HG03432 (cell line): ENCODE results near the gene PLEKHA5.
"Not testable (repeated sequence)": the region's sequence is repeated elsewhere in the genome, so short reads cannot be mapped to it uniquely, and the experiment has no call there.

Experiments used
- ATAC-seq: cut with Tn5 transposase; IDR thresholded peaks from one replicate; pipeline ENCODE4 v1.9.1; 2021; ENCODE audit warnings: mild to moderate bottlenecking, moderate library complexity; ENCODE audit not compliant: unreplicated experiment

The PLEKHA5 gene

GRCh38 chr12:19165451-19165850 is 35.9 kb downstream of the PLEKHA5 start:
- ATAC-seq: no peak

DNA sequence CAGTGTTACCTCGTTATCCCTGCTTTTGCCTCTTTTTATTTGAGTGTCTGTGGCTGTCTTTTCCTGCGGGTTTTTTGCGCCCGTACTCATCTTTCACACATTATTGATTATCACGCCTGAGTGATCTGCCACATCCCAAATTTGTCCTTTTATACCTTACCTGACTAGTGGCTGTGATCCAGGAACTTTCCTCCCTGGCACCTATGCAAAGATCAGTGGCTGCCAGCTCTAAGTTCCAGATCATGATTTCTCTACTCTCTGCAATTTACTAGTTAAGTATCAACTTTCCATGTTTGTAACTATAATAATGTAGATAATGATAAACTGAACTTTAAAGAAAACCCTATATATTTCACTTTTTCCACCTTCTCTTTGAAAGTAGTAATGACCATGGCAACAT is 36.9 kb downstream of the PLEKHA5 start:
- ATAC-seq: no peak

- ATAC-seq: no peak
Measured at GRCh38 chr12:19166956-19167355, 37.4 kb downstream of the PLEKHA5 start.

DNA sequence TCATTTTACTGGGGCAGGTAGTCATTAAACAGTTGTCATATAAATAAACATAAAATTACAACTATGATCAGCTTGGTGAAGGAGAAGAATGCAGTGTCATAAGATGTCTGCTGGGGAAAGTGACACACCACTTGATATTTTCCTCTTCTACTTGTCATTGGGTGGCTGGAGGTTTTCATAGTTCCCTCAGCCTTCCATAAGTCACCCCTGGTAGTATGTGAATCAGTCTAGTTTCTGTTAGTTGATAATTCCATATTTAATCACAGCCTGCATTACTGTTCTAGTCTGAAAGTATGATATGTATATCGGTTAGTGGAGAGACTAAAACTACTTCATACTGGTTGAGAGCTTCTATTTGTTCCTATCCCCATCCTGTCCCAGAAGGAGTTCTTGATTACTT is 38.2 kb downstream of the PLEKHA5 start:
- no peak for ATAC-seq

DNA sequence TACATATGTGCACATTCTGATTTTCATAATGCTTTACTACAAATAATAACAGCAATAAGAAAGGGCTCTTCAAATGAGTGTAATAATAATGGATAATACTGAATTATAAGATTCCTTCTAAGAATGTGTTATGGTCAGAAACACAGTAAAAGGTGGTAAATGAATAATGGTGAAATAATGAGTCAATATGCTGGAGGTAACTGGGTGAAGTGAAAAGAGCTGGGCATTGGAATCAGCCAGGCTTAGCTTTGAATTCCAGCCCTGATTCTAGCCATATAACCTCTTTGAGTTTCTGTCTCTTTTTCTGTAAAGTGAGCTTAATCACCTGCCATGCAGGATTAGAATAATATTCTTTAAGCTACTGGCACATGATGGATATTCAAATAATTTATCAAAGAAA is 39.1 kb downstream of the PLEKHA5 start:
- ATAC-seq: no peak

DNA sequence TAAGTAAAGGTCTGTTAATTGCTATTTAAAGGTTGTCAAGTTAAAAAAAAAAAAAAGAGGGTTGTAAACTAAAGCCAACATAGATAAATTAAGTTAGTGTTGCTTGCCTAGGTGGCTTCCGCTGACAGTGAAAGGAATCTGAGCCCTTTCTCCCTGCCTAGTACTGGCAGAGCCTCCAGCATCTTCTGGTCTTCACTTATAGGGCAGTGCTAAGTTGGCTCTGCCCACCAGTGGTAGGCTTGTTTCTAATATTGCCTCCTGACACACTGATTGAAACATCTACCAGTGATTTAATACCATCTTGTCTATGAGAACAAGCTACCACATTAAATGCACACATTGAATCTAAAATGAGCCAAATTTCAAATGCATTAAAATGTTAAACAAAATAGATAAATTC is 39.7 kb downstream of the PLEKHA5 start:
- ATAC-seq: no peak

GRCh38 chr12:19170286-19170685 is 40.8 kb downstream of the PLEKHA5 start:
- not testable (repeated sequence) for ATAC-seq

- ATAC-seq: no peak
Measured at GRCh38 chr12:19171731-19172130, 42.2 kb downstream of the PLEKHA5 start.

DNA sequence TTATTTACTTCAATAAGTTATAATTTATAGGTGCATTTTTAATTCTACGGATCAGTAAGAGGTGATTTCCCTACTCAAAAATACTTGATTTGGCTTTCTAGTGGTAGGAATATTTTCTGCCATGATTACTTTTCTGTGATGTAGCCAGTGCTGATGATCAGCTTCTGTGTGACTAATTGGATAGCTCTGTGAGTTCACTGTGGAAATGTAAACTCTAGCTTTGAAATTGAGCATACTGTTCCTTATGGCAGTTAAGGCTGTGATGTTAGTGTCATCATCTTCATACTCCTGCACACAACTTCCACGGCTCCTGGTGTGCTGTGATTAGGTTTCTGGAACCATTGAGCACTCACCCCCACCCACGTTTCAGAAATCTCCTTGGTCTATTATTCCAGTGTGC is 48.2 kb downstream of the PLEKHA5 start:
- ATAC-seq: no peak

- ATAC-seq: no peak
Measured at GRCh38 chr12:19179986-19180385, 50.5 kb downstream of the PLEKHA5 start.

GRCh38 chr12:19181666-19182426 is 52.3 kb downstream of the PLEKHA5 start:
- no peak for ATAC-seq

GRCh38 chr12:19183121-19183838 is 53.7 kb downstream of the PLEKHA5 start:
- no peak for ATAC-seq

- no peak for ATAC-seq
Measured at GRCh38 chr12:19185262-19185929, 55.9 kb downstream of the PLEKHA5 start.

- ATAC-seq: no peak
Measured at GRCh38 chr12:19186722-19187661, 57.5 kb downstream of the PLEKHA5 start.

DNA sequence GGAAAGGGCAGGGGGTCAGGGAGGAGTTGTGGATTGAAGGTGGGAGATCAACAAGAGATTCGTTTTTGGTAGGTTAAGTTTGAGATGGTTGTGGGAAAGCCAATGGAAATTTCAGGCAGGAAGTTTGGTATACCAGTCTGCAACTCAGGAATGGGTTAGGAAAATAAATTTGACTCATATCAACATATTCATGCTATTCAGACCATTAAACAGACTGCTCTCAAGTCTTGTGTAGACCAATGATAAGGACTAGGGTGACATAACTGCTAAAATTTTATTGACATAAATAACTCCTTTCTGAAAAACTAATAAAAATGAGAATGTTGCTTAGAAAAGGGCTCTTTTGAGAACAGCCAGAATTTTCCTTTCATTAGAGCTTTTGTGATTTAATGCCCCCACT is 60.0 kb downstream of the PLEKHA5 start:
- ATAC-seq: no peak

DNA sequence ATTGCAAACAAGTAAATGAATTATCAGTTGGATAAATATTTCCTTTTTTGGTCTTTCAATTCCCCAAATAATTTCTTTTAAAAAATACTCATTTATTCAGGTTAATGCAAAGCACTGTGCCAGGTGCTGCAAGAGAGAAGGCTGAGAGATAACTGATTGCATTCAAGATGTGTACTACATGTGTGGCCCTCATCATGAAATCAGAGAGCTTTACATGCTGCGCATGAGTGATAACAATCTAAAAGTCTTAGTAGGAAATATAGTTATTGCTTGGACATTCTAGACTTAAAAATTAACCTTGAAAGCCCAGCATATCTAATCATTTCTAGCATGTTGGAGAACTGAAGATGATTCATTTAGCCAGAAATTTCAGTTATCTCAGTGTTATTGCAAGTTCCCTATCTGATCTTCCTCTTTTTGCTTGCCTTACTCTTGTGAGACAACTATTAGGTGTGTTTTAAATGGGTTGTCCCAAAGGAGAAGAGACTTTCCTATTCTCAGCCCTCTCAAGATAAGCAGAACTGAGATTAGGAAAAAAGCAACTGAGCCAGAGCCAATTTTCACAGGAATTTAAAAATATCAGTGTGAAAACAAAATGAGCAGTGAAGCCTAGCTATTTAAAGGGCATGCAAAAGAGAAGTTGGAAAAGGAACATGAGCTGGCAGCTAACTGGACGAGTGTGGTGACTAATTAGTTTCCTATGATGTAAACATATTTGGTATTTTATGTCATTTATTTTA is 60.9 kb downstream of the PLEKHA5 start:
- no peak for ATAC-seq

GRCh38 chr12:19191089-19191488 is 61.6 kb downstream of the PLEKHA5 start:
- ATAC-seq: no peak

DNA sequence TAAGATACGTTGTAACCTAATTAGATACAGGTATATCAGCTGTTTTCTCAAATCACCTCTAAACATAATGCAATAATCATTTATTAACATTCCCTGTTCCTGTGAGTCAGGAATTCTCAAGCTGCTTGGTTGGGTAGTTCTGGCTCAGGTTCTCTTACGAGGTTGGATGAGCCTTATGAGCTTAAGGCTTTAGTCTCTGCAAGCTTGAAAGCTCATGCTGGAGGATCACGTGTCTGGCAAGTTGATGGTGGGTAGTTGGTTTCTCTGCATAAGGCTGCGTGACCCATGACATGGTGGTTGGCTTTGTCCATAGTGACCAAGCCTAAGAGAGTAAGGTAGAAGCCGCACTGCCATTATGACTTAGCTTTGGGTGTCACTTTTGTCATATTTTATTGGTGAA is 62.0 kb downstream of the PLEKHA5 start:
- ATAC-seq: no peak

GRCh38 chr12:19192710-19193109 is 63.2 kb downstream of the PLEKHA5 start:
- no peak for ATAC-seq

GRCh38 chr12:19194963-19195362 is 65.4 kb downstream of the PLEKHA5 start:
- no peak for ATAC-seq
